MM.1S (cell line): Measurements from ENCODE around the gene TMTC1.

Experiments used
- DNase-seq: peaks from one replicate; pipeline ENCODE4 v3.0.0-alpha.2; 2015
- H2AFZ ChIP-seq: fragments of 300-600 bp; sonication (generic); 2 replicates; pipeline ENCODE4 v1.6.0; 2016; ENCODE audit warnings: antibody characterized with exemption, low read length
- H3F3A ChIP-seq: fragments of 300-600 bp; sonication (generic); 2 replicates; pipeline ENCODE4 v1.6.1; 2016; ENCODE audit warnings: mild to moderate bottlenecking, antibody characterized with exemption, low read length, moderate library complexity, mixed read lengths; ENCODE audit not compliant: insufficient read depth
- H3K27ac ChIP-seq: fragments of 300-600 bp; sonication (generic); 2 replicates; pipeline ENCODE4 v1.5.1; 2016; ENCODE audit warnings: mild to moderate bottlenecking, low read length
- H3K27me3 ChIP-seq: fragments of 300-600 bp; sonication (generic); replicated peaks from 2 replicates; pipeline ENCODE4 v1.6.0; 2016; ENCODE audit warnings: low read length; ENCODE audit not compliant: insufficient read depth
- H3K36me3 ChIP-seq: fragments of 300-600 bp; sonication (generic); replicated peaks from 2 replicates; pipeline ENCODE4 v1.6.1; 2016; ENCODE audit warnings: mild to moderate bottlenecking, low read length, mixed read lengths; ENCODE audit not compliant: insufficient read depth
- H3K4me1 ChIP-seq: fragments of 300-600 bp; sonication (generic); 2 replicates; pipeline ENCODE4 v1.6.1; 2016; ENCODE audit warnings: low read length, mixed read lengths
- H3K4me2 ChIP-seq: fragments of 300-600 bp; sonication (generic); 2 replicates; pipeline ENCODE4 v1.6.0; 2016; ENCODE audit warnings: low read depth, low read length
- H3K4me3 ChIP-seq: fragments of 300-600 bp; sonication (generic); 2 replicates; pipeline ENCODE4 v1.5.1; 2016; ENCODE audit warnings: low read length, mixed read lengths
- H3K79me2 ChIP-seq: fragments of 300-600 bp; sonication (generic); 2 replicates; pipeline ENCODE4 v1.6.1; 2016; ENCODE audit warnings: mixed run types, low read length, mixed read lengths
- H3K9ac ChIP-seq: fragments of 300-600 bp; sonication (generic); 2 replicates; pipeline ENCODE4 v1.6.1; 2016; ENCODE audit warnings: low read length, mixed read lengths
- H3K9me2 ChIP-seq: fragments of 300-600 bp; sonication (generic); replicated peaks from 2 replicates; pipeline ENCODE4 v1.6.1; 2016; ENCODE audit warnings: mild to moderate bottlenecking, low read length, mixed read lengths; ENCODE audit not compliant: insufficient read depth
- H3K9me3 ChIP-seq: fragments of 300-600 bp; sonication (generic); replicated peaks from 2 replicates; pipeline ENCODE4 v1.6.1; 2016; ENCODE audit warnings: mild to moderate bottlenecking, low read length, mixed read lengths; ENCODE audit not compliant: insufficient read depth
- H4K20me1 ChIP-seq: fragments of 300-600 bp; sonication (generic); 2 replicates; pipeline ENCODE4 v1.6.1; 2016; ENCODE audit warnings: mild to moderate bottlenecking, low read length, moderate library complexity, mixed read lengths; ENCODE audit not compliant: insufficient read depth
- CTCF ChIP-seq: fragments of 300-600 bp; sonication (generic); IDR thresholded peaks from 2 replicates; pipeline ENCODE4 v1.5.1; 2016; ENCODE audit warnings: antibody characterized with exemption, low read length, mixed read lengths
- EZH2 ChIP-seq: fragments of 300-600 bp; sonication (generic); optimal IDR thresholded peaks from 2 replicates; pipeline ENCODE3; 2017; ENCODE audit warnings: low read depth, mild to moderate bottlenecking, antibody characterized with exemption, low read length, mixed read lengths
- EZH2phosphoT487 ChIP-seq: fragments of 300-600 bp; sonication (generic); IDR thresholded peaks from 2 replicates; pipeline ENCODE4 v1.6.1; 2018; ENCODE audit warnings: antibody characterized with exemption, low read length

The TMTC1 gene

GRCh38 chr12:29737644-29738043 is 46.1 kb downstream of the TMTC1 start:
- TF ChIP-seq EZH2, result no peak
- no peak for TF ChIP-seq CTCF
- no peak for TF ChIP-seq EZH2phosphoT487
- Histone ChIP-seq H3K9me2 (no peaks in the 10 kb centered on the region), H3F3A (no peaks in the 10 kb centered on the region), H3K4me1 (no peaks in the 10 kb centered on the region), H3K36me3 (no peaks in the 10 kb centered on the region), H3K4me2 (no peak overlapping the region), H3K79me2 (no peaks in the 10 kb centered on the region), H3K4me3 (no peak overlapping the region), H3K27ac (no peak overlapping the region), H3K27me3 (no peaks in the 10 kb centered on the region), H3K9ac (no peak overlapping the region), H3K9me3 (no peaks in the 10 kb centered on the region), H2AFZ (no peak overlapping the region), H4K20me1 (no peaks in the 10 kb centered on the region)
- no peak for DNase-seq

GRCh38 chr12:29735604-29736003 is 48.1 kb downstream of the TMTC1 start:
- H3K9me3 ChIP-seq, result no peaks in the 10 kb centered on the region
- H3K9me2 ChIP-seq, result no peaks in the 10 kb centered on the region
- no peaks in the 10 kb centered on the region for H4K20me1 ChIP-seq
- H3K4me3 ChIP-seq, result no peak overlapping the region
- no peak overlapping the region for H3K27ac ChIP-seq
- TF ChIP-seq EZH2phosphoT487 (no peak), CTCF (no peak), EZH2 (no peak)
- no peak overlapping the region for H3K9ac ChIP-seq
- H2AFZ ChIP-seq, result no peak overlapping the region
- H3K79me2 ChIP-seq, result no peaks in the 10 kb centered on the region
- no peak overlapping the region for H3K4me2 ChIP-seq
- H3K27me3 ChIP-seq, result no peaks in the 10 kb centered on the region
- no peaks in the 10 kb centered on the region for H3K36me3 ChIP-seq
- no peak for DNase-seq
- H3K4me1 ChIP-seq, result no peaks in the 10 kb centered on the region
- H3F3A ChIP-seq, result no peaks in the 10 kb centered on the region

- Histone ChIP-seq H3K4me3 (no peak overlapping the region), H3K27me3 (no peaks in the 10 kb centered on the region), H3K9me2 (no peaks in the 10 kb centered on the region), H3F3A (no peaks in the 10 kb centered on the region), H3K9me3 (no peaks in the 10 kb centered on the region), H4K20me1 (no peaks in the 10 kb centered on the region), H3K27ac (no peak overlapping the region), H3K4me2 (no peak overlapping the region), H3K4me1 (no peaks in the 10 kb centered on the region), H3K79me2 (no peaks in the 10 kb centered on the region), H3K36me3 (no peaks in the 10 kb centered on the region), H2AFZ (no peak overlapping the region), H3K9ac (no peak overlapping the region)
- no peak for TF ChIP-seq CTCF
- no peak for TF ChIP-seq EZH2phosphoT487
- no peak for TF ChIP-seq EZH2
- DNase-seq, result no peak
Measured at GRCh38 chr12:29734734-29735133, 49.0 kb downstream of the TMTC1 start.
